ENCODE data around the gene SLC13A2. TPM values are rescaled to one million over a fixed set of nuclear protein-coding genes. Genes with fewer than 3 reads are reported as not detected.
"Not testable (repeated sequence)": the region's sequence is repeated elsewhere in the genome, so short reads cannot be mapped to it uniquely, and the experiment has no call there.

SLC13A2 gene, protein sequence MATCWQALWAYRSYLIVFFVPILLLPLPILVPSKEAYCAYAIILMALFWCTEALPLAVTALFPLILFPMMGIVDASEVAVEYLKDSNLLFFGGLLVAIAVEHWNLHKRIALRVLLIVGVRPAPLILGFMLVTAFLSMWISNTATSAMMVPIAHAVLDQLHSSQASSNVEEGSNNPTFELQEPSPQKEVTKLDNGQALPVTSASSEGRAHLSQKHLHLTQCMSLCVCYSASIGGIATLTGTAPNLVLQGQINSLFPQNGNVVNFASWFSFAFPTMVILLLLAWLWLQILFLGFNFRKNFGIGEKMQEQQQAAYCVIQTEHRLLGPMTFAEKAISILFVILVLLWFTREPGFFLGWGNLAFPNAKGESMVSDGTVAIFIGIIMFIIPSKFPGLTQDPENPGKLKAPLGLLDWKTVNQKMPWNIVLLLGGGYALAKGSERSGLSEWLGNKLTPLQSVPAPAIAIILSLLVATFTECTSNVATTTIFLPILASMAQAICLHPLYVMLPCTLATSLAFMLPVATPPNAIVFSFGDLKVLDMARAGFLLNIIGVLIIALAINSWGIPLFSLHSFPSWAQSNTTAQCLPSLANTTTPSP
- polyA plus RNA-seq = under 1 TPM in 2 of 3 donors, not detected in 1; 0.03 to 0.09 TPM

- no peak within 1 kb of the TSS for H3K27ac ChIP-seq (ENCODE audit: low read depth, low read length)
- WGBS, 3 donors = 57 to 81% (median 67%) methylated on average over 5 of the region's 5 CpGs
Observed at GRCh38 chr17:28473542-28473941, at the start of gene SLC13A2. SLC13A2 (plus strand) TSS chr17:28473644; CDS start chr17:28473713, 69 bp downstream.

DNA sequence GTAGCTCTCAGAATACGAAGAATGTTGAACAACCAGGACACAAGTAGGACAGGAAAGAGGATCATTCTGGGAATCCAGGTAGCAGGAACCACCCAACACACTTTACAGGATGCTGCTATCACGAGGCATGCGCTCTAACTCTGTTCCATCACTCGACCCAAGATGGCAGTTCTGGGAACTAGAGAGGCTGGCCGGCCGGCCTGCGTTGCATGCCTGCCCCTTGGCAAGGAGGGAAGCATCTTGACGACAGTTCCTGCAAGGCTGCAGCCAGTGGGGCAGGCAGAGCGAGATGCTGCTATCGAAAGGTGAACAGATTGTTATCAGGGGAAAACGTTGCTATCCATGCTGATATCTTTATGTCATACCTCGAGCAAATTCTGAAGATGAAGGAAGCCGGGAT lies 48.2 kb upstream of the SLC13A2 start:
- WGBS, 3 donors = 82 to 86% (median 86%) methylated on average over 13 of the region's 13 CpGs
- H3K27ac ChIP-seq (ENCODE audit: low read depth, low read length) = no peak overlapping the region

GRCh38 chr17:28426081-28426519 lies 47.3 kb upstream of the SLC13A2 start:
- WGBS, 3 donors = 74 to 90% (median 81%) methylated on average over 9 of the region's 9 CpGs
- no peak overlapping the region for H3K27ac ChIP-seq (ENCODE audit: low read depth, low read length)

GRCh38 chr17:28427371-28427770 lies 46.1 kb upstream of the SLC13A2 start:
- no peak overlapping the region for H3K27ac ChIP-seq (ENCODE audit: low read depth, low read length)
- 61 to 90% (median 89%) methylated on average over 5 of the region's 5 CpGs for WGBS, 3 donors

- 43 to 93% (median 89%) methylated on average over 4 of the region's 4 CpGs for WGBS, 3 donors
- H3K27ac ChIP-seq (ENCODE audit: low read depth, low read length) = not testable (repeated sequence)
Observed at GRCh38 chr17:28427982-28428381, 45.5 kb upstream of the SLC13A2 start.

DNA sequence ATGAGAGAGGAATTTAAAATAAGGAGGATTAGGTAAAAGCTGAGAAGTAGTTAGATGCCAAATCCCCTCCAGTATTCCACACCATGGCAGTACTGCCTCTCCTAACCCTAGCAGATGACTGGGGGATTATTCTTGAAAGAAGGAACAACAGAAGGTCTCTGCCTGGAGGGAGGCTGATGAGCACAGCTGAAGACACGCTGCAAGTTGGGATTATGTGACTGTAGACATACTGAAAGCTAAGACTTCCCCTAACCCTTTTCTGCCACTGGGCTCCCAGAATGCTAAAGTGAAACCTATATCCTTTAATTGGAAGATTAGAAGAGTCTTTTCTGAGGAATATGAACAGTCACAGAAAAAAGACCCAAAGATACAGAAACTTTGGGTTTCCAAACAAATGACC lies 39.7 kb upstream of the SLC13A2 start:
- no peak overlapping the region for H3K27ac ChIP-seq (ENCODE audit: low read depth, low read length)
- 66 to 95% (median 71%) methylated on average over 1 of the region's 1 CpG for WGBS, 3 donors

GRCh38 chr17:28434326-28434725 lies 39.1 kb upstream of the SLC13A2 start:
- 56 to 75% (median 74%) methylated on average over 8 of the region's 8 CpGs for WGBS, 3 donors
- H3K27ac ChIP-seq (ENCODE audit: low read depth, low read length) = not testable (repeated sequence)

DNA sequence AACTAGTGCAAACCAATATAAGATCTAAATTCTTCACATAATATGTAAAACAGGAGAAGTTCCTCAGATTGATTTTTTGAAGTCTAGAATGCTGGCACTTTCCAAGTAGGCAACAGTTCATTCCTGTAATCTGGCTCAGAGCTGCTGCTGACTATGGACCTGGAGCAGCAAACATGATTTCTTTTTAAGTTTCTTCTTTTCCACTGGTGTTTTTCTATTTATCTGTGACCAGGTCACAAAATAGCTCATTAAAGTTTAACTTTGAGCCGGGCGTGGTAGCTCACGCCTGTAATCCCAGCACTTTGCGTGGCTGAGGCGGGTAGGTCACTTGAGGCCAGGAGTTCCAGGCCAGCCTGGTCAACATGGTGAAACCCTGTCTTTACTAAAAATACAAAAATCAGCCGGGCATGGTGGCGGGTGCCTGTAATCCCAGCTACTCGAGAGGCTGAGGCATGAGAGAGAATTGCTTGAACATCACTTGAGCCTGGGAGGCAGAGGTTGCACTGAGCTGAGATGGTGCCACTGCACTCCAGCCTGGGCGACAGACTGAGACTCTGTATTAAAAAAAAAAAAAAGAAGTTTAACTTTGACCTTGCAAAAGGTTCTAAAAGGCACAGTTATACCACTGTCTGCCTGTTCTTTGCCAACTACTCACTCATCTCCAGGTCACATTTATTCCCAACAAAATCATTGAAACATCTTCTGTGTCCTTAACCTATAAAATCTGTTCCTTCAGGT lies 29.4 kb upstream of the SLC13A2 start:
- WGBS, 3 donors = 82 to 90% (median 83%) methylated on average over 8 to 9 of the region's 9 CpGs
- H3K27ac ChIP-seq (ENCODE audit: low read depth, low read length) = no peak overlapping the region

DNA sequence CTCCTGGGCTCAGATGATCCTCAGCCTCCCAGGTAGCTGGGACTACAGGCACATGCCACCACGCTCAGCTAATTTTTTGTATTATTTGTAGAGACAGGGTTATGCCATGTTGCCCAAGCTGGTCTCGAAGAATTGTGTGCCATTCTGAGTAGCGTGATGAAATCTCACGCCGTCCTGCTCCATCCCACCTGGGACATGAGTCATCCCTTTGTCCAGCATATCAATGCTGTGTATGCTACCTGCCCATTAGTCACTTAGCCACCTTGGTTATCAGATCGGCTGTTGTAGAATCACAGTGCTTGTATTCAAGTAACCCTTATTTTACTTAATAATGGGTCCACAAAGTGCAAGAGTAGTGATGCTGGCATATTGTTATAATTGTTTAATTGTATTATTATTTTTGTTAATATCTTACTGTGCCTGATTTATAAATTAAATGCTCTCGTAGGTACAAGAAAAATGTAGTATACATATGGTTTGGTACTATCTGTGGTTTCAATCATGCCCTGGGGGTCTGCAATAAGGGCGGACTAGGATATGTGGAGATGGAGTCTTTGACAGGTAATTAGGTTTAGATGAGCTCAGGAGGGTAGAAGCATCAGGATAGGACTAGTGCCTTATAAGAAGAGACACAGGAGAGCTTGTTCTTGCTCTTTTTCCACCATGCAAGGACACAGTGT lies 26.6 kb upstream of the SLC13A2 start:
- WGBS, 3 donors = 82 to 87% (median 86%) methylated on average over 8 of the region's 8 CpGs

DNA sequence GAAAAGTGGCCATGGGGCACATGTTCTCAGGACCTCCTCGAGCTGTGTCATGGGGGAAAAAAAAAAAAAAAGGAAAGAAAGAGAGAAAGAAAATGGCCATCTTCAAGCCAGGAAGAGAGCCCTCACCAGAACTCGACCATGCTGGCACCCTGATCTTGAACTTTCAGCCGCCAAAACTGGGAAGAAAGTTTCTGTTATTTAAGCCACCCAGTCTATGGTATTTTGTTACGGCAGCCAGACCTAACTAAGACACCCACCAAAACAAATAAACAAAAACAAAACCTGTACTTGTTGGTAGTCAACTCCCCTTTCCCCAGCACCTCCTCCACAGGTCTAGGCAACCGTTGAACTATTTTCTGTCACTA lies 26.1 kb upstream of the SLC13A2 start:
- WGBS, 3 donors = 60 to 72% (median 64%) methylated on average over 5 of the region's 5 CpGs

More for the DNA sequence above, 26.6 kb upstream of the SLC13A2 start:
- H3K27ac ChIP-seq (ENCODE audit: low read depth, low read length) = no peak overlapping the region

DNA sequence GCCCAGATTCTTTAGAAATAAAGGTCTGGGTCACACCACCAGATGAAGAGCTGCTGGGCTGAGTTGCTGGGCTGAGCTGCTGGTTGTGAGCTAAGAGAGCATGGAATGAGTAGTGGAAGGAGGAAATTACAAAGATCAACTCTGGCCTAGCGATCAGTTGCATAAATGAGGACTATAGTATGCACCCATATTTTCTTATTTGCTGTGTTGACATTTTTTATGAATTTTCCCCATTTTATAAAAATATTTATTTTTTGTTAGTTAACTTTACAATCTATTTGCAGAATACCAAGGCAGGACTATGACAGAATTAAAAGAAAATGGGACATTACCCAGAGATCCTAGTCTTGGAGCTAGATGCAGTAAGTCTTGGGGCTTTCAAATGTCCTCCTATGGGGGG lies 23.6 kb upstream of the SLC13A2 start:
- 46 to 90% (median 60%) methylated on average over 1 of the region's 1 CpG for WGBS, 3 donors
- no peak overlapping the region for H3K27ac ChIP-seq (ENCODE audit: low read depth, low read length)

More for the DNA sequence above, 26.1 kb upstream of the SLC13A2 start:
- no peak overlapping the region for H3K27ac ChIP-seq (ENCODE audit: low read depth, low read length)

DNA sequence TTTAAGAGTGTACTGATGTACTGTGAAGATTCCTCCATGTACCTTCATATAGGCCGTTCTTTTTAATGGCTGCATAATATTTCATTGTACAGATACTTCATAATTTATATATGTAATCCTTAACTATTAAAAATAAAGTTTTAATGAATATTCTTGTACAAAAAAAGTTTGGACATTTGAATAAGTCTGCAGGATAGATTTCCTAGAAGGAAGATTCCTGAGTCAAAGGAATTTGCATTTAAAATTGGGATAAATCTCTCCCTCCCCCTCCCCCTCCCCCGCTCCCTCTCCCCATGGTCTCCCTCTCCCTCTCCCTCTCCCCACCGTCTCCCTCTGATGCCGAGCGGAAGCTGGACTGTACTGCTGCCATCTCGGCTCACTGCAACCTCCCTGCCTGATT lies 15.6 kb upstream of the SLC13A2 start:
- WGBS, 3 donors = 86 to 95% (median 90%) methylated on average over 5 to 6 of the region's 6 CpGs
- H3K27ac ChIP-seq (ENCODE audit: low read depth, low read length) = no peak overlapping the region

DNA sequence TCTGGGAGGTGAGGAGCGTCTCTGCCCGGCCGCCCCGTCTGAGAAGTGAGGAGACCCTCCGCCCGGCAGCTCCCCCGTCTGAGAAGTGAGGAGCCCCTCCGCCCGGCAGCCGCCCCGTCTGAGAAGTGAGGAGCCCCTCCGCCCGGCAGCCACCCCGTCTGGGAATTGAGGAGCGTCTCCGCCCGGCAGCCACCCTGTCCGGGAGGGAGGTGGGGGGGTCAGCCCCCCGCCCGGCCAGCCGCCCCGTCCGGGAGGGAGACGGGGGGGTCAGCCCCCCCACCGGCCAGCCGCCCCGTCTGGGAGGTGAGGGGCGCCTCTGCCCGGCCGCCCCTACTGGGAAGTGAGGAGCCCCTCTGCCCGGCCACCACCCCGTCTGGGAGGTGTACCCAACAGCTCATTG lies 14.6 kb upstream of the SLC13A2 start:
- not testable (repeated sequence) for H3K27ac ChIP-seq (ENCODE audit: low read depth, low read length)
- 93 to 95% (median 94%) methylated on average over 17 to 30 of the region's 32 CpGs for WGBS, 3 donors

- WGBS, 3 donors = 85 to 94% (median 93%) methylated on average over 10 of the region's 10 CpGs
- H3K27ac ChIP-seq (ENCODE audit: low read depth, low read length) = no peak overlapping the region
Observed at GRCh38 chr17:28460901-28461300, 12.5 kb upstream of the SLC13A2 start.

- H3K27ac ChIP-seq (ENCODE audit: low read depth, low read length) = no peak overlapping the region
- WGBS, 3 donors = 46 to 60% (median 49%) methylated on average over 9 of the region's 9 CpGs
Observed at GRCh38 chr17:28466001-28466400, 7.4 kb upstream of the SLC13A2 start.

DNA sequence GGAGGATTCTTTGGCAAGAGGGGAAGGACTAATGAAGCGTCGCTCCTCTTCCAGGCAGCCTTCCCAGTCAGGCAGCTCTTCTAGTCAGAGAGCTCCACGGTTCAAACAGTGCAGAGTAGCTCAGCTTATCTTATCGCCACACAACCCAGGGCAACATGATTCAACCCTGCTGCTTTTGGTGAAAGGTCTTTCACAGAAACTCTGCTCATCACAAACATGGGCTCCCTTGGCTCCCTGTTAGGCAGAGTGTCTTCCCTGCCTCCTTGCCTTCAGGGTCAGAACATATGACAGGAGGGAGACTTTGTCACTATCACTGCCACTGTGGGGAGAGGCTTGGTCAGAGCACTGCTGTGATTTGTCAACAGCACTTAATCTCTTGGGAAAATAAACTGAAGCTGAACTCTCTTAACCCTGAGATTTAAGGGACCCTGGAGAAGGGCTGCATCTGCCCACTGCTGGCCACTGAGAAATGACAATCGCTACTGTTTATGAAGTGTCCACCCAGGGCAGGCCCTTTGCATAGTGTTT lies 6.9 kb upstream of the SLC13A2 start:
- no peak overlapping the region for H3K27ac ChIP-seq (ENCODE audit: low read depth, low read length)
- WGBS, 3 donors = 37 to 50% (median 41%) methylated on average over 5 of the region's 5 CpGs

- 48 to 78% (median 62%) methylated on average over 17 of the region's 17 CpGs for WGBS, 3 donors
- no peak overlapping the region for H3K27ac ChIP-seq (ENCODE audit: low read depth, low read length)
Observed at GRCh38 chr17:28467456-28468025, 5.9 kb upstream of the SLC13A2 start.
